Activated T-helper 17 cell treated with anti-CD3 and anti-CD28 coated beads, Interleukin-2, amount 50 U/mL, for 72 hours (primary cell): Measurements from ENCODE around the gene CNTNAP4. TPM values are rescaled to one million over a fixed set of nuclear protein-coding genes. Genes with fewer than 3 reads are reported as not detected.

Source experiments
- ATAC-seq: fragments of 150-1000 bp; cut with Tn5 transposase; replicated peaks from 2 replicates; pipeline ENCODE4 v1.10.0; 2021; ENCODE audit warnings: mild to moderate bottlenecking, moderate library complexity
- H3K27ac Mint-ChIP-seq: one replicate; pipeline ENCODE4 v1.8.0; 2022; ENCODE audit warnings: mixed read lengths
- H3K27me3 Mint-ChIP-seq: one replicate; pipeline ENCODE4 v1.8.0; 2022; ENCODE audit warnings: mixed read lengths
- H3K36me3 Mint-ChIP-seq: one replicate; pipeline ENCODE4 v1.8.0; 2022; ENCODE audit warnings: low read depth, mild to moderate bottlenecking, mixed read lengths
- H3K4me1 Mint-ChIP-seq: one replicate; pipeline ENCODE4 v1.8.0; 2022; ENCODE audit warnings: mixed read lengths
- H3K4me3 Mint-ChIP-seq: one replicate; pipeline ENCODE4 v1.8.0; 2022; ENCODE audit warnings: mild to moderate bottlenecking, mixed read lengths
- H3K9me3 Mint-ChIP-seq: one replicate; pipeline ENCODE4 v1.8.0; 2022; ENCODE audit warnings: mixed read lengths
- total RNA-seq, 2 donors: library from RNA; stranded (reverse); gene quantifications; one replicate each; pipeline ENCODE4 v1.2.3, GENCODE V29; 2022

The CNTNAP4 gene
- total RNA-seq, 2 donors from 2014 or later: not detected

DNA sequence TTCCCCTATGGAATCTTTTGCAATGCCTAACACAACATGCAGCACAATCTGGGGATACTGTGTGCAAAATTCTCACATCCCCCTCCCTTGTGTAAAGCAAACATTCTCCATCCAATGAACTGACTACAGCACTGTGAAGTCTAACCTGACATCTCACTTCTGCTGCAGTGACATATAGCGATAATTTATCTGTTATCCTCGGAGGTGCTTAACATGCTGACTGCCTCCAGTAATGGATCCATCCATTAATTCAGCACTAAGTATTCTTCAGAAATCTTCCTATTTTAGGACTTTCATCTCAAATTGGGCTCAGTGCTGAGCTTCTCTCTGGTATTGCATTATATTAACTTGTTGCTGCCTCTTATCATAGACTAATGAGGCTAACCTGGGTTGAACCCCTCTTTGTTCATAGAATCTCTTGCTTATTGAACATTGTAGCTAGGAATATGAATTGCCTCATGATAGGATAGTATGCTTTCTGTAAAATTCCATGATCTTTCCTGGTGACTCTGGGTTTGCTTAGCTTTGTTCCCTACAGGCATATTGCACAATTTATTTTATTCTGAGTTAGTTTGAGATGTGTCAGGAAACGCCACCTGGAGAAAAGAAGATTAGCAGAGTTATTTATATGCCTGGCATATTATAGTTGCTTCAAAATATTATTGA is 187.9 kb downstream of the CNTNAP4 start:
- no peak overlapping the region for H3K4me3 Mint-ChIP-seq
- H3K27me3 Mint-ChIP-seq: no peaks in the 10 kb centered on the region
- H3K9me3 Mint-ChIP-seq: no peaks in the 10 kb centered on the region
- H3K36me3 Mint-ChIP-seq: no peaks in the 10 kb centered on the region
- H3K27ac Mint-ChIP-seq: no peak overlapping the region
- ATAC-seq: no peak
- H3K4me1 Mint-ChIP-seq: no peaks in the 10 kb centered on the region

DNA sequence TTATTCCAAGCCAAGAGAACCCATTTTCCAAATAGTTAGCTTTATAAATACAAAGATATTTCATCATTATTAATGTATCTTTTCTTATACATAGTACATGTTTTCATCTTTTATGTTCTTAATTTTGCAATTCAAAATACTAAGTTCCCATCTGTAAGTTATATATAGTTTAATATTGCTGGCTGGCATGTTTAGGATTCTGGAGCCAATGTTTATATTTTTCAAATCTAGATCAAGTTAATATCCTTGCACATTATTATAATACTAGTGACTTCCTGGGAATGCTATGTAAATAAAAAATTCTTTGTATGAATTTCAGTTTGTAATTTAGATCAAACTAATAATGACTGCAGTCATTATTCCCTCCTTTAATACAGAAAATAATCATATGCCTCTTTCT is 189.7 kb downstream of the CNTNAP4 start:
- no peak for ATAC-seq
- Mint-ChIP-seq H3K27me3 (no peaks in the 10 kb centered on the region), H3K9me3 (peaks cover 5% of the 10 kb centered on the region), H3K4me1 (no peaks in the 10 kb centered on the region), H3K4me3 (no peak overlapping the region), H3K36me3 (no peaks in the 10 kb centered on the region), H3K27ac (no peak overlapping the region)

DNA sequence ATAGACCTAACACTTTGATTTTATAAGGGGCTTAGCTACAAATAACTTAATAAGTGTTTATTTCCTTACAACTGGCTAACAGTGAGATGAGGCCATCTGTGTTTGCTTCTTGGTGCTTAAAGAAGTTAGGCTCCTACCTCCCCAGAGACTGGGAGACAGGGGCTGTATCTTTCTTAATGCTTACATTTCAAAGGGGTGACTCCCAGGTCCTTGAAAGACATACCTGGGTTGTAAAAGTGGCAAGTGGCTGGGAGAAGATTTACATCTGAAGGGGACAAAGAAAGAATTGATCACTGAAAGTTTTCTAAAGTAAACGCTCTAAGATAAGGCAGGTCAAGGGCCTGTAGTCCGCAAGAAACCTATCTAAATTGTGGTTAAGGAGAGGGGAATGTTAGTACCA is 196.8 kb downstream of the CNTNAP4 start:
- no peaks in the 10 kb centered on the region for H3K36me3 Mint-ChIP-seq
- ATAC-seq: no peak
- peaks cover 8% of the 10 kb centered on the region for H3K9me3 Mint-ChIP-seq
- no peak overlapping the region for H3K27ac Mint-ChIP-seq
- H3K27me3 Mint-ChIP-seq: no peaks in the 10 kb centered on the region
- no peak overlapping the region for H3K4me3 Mint-ChIP-seq
- H3K4me1 Mint-ChIP-seq: no peaks in the 10 kb centered on the region

DNA sequence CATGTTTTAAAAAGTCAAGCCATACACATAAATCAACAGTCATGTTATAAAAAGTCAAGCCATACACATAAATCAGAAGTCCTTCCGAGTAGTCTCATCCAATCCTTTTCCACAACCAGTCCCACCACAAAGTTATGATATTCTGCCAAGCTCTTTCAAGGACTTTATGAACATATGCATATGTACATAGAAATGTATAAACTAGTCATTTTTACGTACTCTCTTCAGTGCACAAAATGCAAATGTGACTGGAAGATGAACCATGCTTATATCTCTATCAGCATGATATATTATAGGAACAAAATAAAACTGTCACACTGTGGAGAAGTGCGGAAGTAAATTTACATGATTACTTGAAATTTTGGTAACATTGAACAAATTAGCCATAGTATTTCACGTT is 200.9 kb downstream of the CNTNAP4 start:
- ATAC-seq: no peak
- H3K27ac Mint-ChIP-seq: no peak overlapping the region
- no peak overlapping the region for H3K4me3 Mint-ChIP-seq
- H3K27me3 Mint-ChIP-seq: no peaks in the 10 kb centered on the region
- no peaks in the 10 kb centered on the region for H3K4me1 Mint-ChIP-seq
- peaks cover 3% of the 10 kb centered on the region for H3K9me3 Mint-ChIP-seq
- H3K36me3 Mint-ChIP-seq: no peaks in the 10 kb centered on the region

DNA sequence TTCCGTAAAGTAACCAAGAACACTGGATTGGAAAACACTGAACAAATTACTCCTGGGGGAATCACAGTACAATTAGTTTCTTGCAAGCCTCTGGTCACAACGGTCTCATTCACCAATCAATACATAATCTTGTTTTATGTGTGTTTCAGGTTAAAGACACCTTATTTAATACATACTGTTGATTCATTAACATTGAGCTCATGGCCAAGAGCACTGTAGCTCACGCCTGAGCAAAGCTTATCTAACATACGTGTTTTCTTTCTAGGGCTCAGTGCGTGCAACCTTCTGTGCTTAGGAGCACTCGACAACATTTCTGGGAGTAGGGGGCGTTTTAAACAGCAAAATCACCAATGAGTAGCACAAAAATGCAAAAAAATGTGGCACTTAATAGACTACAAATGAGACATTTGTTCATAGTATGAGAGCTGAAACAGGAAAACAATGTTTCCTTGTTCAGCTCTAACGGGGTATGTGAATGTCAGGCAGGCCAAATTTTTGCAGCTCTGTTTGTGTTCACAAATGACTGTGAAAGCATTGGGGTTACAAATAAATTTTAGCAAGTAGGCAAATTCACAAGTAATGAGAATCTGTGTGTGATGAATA is 206.2 kb downstream of the CNTNAP4 start:
- no peak overlapping the region for H3K4me3 Mint-ChIP-seq
- no peaks in the 10 kb centered on the region for H3K4me1 Mint-ChIP-seq
- no peak for ATAC-seq
- H3K9me3 Mint-ChIP-seq: peaks cover 4% of the 10 kb centered on the region
- no peaks in the 10 kb centered on the region for H3K36me3 Mint-ChIP-seq
- no peaks in the 10 kb centered on the region for H3K27me3 Mint-ChIP-seq
- H3K27ac Mint-ChIP-seq: no peak overlapping the region

DNA sequence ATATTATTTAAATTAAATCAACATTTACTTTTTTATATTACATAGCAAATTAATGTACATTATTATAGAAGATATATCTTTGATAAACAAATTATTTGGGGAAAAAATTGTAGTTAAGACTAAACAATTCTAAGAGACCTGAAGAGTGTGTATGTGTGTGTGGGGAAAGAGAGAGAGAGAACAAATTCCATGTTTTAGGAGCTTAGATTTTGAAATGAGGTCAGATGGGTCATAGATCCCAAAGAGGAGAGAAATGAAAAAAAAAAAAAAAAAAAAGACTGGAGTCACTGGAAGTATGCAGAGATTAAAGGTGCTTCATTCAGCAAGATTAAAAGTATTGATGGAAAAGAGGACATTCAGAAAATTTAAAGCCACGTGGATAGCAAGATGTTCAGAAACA is 206.8 kb downstream of the CNTNAP4 start:
- Mint-ChIP-seq H3K9me3 (peaks cover 4% of the 10 kb centered on the region), H3K36me3 (no peaks in the 10 kb centered on the region), H3K4me1 (no peaks in the 10 kb centered on the region), H3K27me3 (no peaks in the 10 kb centered on the region), H3K27ac (no peak overlapping the region), H3K4me3 (no peak overlapping the region)
- no peak for ATAC-seq

DNA sequence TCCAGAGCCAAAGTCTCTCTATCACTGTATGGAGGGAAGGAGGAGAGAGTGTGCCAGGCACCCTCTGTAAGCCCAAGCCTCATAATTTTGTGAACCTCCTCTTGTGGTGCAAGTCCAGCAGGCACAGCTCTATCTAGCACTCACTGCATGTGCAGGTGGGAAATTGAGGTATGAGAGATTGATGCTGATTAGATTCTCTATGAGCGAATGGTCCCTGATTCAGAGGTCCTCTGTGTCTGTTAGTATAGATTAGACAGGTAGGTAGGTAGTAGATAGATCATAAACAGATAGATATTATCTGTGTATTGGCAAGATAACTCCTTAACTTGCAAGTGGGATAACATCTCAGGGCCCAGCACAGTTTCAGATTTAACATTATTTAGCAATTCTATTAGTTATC is 209.5 kb downstream of the CNTNAP4 start:
- Mint-ChIP-seq H3K4me3 (no peak overlapping the region), H3K4me1 (no peaks in the 10 kb centered on the region), H3K9me3 (peaks cover 10% of the 10 kb centered on the region), H3K36me3 (no peaks in the 10 kb centered on the region), H3K27ac (no peak overlapping the region), H3K27me3 (no peaks in the 10 kb centered on the region)
- no peak for ATAC-seq

DNA sequence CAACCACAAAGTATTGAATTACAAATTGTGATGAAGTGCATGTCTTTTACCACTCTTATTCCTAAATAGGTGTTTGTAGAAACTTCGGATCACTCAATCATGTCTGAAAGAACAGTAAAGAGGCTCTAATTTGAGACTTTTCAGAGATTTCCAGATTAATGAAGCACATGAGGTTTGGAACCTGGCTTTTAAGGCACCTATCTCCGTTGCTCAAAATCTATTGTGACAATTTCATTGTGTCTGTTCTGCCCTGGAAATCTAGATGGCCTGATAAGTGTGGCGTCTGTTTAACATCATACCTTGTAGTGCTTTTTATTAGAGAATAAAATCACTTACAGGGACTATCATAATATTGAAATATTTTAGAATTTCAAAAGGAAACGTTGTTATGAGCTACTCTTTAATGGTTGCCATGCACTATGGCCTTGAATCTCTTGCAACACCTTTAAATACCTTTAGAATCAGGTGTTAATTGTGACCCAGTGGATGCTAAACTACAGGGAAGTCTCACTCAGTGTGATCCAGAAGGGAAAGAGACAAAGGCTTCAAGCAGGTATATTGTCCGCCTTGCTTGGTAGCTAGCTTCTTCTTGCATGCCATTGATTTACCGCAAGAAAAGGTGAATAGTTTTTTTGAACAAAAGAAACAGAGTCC is 210.3 kb downstream of the CNTNAP4 start:
- Mint-ChIP-seq H3K4me1 (no peaks in the 10 kb centered on the region), H3K9me3 (peaks cover 13% of the 10 kb centered on the region)
- no peak for ATAC-seq

DNA sequence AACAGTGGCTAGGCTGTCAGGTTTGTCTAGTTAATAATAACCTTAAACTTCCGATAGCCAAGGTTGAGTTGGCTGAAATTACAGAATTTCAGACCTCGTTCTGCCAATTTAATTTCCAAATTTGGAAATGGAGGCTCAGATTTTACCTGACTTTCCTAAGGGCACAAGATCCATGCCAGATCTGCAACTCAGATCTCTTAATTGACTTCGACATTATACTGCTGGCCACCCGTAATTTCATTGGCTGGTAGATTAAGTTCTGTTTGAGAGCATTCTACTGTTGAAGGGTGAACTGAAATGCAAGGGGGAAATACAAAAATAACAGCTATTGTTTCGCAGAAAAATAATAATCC is 210.8 kb downstream of the CNTNAP4 start:
- H3K27me3 Mint-ChIP-seq: no peaks in the 10 kb centered on the region
- H3K36me3 Mint-ChIP-seq: no peaks in the 10 kb centered on the region
- no peaks in the 10 kb centered on the region for H3K4me1 Mint-ChIP-seq
- peaks cover 16% of the 10 kb centered on the region for H3K9me3 Mint-ChIP-seq
- no peak overlapping the region for H3K4me3 Mint-ChIP-seq
- ATAC-seq: no peak
- no peak overlapping the region for H3K27ac Mint-ChIP-seq

More for the DNA sequence above, 210.3 kb downstream of the CNTNAP4 start:
- no peak overlapping the region for H3K27ac Mint-ChIP-seq
- no peaks in the 10 kb centered on the region for H3K36me3 Mint-ChIP-seq
- no peak overlapping the region for H3K4me3 Mint-ChIP-seq
- H3K27me3 Mint-ChIP-seq: no peaks in the 10 kb centered on the region

DNA sequence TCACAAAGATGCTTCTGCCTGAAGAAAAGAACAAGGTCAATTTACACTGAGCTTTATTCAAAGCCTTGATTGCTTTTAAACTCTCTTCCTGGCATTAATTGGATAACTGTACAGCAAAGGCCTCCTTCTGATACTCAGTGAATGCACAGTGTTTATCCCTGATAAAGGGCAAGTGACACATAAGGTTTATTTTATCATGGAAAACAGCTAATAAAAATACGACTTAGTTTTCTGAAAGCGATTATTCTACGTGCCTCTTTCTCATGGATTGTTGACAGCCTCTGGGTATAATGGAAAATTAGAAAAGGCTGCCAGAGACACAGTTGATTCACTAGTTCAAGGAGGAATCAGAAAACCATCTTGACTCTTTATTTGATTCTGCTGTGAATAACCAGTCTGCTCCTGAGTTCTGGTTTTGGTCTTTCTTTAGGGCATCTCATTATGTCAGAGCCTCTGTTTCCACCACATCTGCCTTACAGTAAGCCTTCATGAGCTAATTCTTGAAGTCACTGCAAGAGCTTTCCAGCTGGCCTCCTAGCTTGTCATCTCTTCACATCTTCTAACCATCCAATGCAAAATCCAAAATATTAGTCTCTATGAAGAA is 212.9 kb downstream of the CNTNAP4 start:
- H3K4me1 Mint-ChIP-seq: no peaks in the 10 kb centered on the region
- peaks cover 18% of the 10 kb centered on the region for H3K9me3 Mint-ChIP-seq
- no peaks in the 10 kb centered on the region for H3K36me3 Mint-ChIP-seq
- H3K4me3 Mint-ChIP-seq: no peak overlapping the region
- H3K27ac Mint-ChIP-seq: no peak overlapping the region
- no peak for ATAC-seq
- H3K27me3 Mint-ChIP-seq: no peaks in the 10 kb centered on the region

DNA sequence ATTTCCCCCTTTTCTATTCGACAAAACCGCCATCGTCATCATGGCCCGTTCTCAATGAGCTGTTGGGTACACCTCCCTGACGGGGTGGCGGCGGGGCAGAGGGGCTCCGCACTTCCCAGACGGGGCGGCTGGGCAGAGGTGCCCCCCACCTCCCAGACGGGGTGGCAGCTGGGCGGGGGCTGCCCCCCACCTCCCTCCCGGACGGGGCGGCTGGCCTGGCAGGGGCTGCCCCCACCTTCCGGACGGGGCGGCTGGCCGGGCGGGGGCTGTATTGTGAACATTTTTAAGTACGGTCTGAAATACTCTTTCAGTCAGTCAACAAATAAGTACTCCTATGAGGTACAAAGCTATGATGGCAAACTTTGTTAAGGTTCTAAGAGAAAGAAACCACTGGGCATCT is 222.8 kb downstream of the CNTNAP4 start:
- no peaks in the 10 kb centered on the region for H3K36me3 Mint-ChIP-seq
- no peaks in the 10 kb centered on the region for H3K4me1 Mint-ChIP-seq
- H3K9me3 Mint-ChIP-seq: peaks cover 3% of the 10 kb centered on the region
- no peak overlapping the region for H3K27ac Mint-ChIP-seq
- no peak overlapping the region for H3K4me3 Mint-ChIP-seq
- ATAC-seq: no peak
- no peaks in the 10 kb centered on the region for H3K27me3 Mint-ChIP-seq

DNA sequence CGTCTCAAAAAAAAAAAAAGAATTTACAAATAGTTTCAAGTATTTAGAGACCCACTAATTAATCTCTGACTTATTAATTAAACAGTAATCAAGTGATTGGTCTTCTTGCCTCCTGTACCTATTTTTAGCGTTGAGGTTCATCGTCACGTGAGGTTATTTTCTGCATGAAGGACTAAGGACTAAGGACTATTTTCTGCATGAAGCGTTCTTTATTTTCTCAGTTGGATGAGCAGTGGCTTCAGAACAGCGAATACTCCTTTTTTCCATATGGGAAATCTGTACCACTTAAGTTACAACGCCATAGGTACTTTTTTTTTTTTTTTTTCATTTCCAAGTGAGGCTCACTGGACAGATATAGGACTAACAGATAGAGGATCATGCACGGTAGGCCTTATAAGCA is 224.9 kb downstream of the CNTNAP4 start:
- Mint-ChIP-seq H3K27me3 (no peaks in the 10 kb centered on the region), H3K9me3 (peaks cover 3% of the 10 kb centered on the region), H3K4me3 (no peak overlapping the region), H3K36me3 (no peaks in the 10 kb centered on the region), H3K4me1 (no peaks in the 10 kb centered on the region), H3K27ac (no peak overlapping the region)
- no peak for ATAC-seq

DNA sequence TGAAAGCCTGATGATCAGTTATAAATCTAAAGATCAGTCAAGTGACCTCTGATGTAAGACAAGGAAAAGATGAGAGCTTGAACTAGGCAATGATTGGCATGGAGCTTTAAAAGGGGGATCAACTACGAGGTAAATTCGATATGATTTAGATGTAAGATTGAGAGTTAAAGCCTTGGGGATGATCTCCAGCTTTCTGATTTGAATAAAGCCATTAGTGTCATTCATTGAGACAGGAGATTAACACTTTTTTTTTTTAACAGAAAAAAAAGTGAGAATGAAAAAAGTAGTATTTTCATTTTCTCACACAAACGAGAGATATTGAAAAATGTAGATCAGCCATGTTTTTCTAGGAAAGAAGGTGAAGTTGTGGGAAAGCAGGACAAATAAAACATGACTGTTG is 225.4 kb downstream of the CNTNAP4 start:
- no peaks in the 10 kb centered on the region for H3K36me3 Mint-ChIP-seq

DNA sequence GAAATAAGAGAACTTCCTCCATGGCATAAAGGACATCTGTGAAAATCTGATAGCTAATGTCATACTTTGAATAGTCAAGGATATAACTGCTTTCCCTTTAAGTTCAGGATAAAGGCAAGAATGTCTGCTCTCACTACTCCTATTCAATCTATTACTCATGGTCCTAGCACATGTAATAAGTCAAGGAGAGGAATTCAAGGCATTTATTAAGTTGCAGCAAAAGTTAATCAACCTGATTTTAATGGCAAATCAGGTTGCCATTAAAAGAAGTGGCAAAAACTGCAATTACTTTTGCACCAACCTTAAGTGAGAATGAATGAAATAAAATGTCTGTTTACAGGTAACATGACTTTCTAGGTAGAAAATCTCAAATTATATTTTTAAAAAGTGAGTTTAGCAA is 225.9 kb downstream of the CNTNAP4 start:
- Mint-ChIP-seq H3K27me3 (no peaks in the 10 kb centered on the region), H3K27ac (no peak overlapping the region), H3K4me3 (no peak overlapping the region), H3K36me3 (no peaks in the 10 kb centered on the region), H3K9me3 (peaks cover 3% of the 10 kb centered on the region), H3K4me1 (no peaks in the 10 kb centered on the region)
- ATAC-seq: no peak

More for the DNA sequence above, 225.4 kb downstream of the CNTNAP4 start:
- H3K4me3 Mint-ChIP-seq: no peak overlapping the region
- H3K4me1 Mint-ChIP-seq: no peaks in the 10 kb centered on the region
- no peak overlapping the region for H3K27ac Mint-ChIP-seq
- no peaks in the 10 kb centered on the region for H3K27me3 Mint-ChIP-seq
- peaks cover 3% of the 10 kb centered on the region for H3K9me3 Mint-ChIP-seq
- ATAC-seq: no peak

DNA sequence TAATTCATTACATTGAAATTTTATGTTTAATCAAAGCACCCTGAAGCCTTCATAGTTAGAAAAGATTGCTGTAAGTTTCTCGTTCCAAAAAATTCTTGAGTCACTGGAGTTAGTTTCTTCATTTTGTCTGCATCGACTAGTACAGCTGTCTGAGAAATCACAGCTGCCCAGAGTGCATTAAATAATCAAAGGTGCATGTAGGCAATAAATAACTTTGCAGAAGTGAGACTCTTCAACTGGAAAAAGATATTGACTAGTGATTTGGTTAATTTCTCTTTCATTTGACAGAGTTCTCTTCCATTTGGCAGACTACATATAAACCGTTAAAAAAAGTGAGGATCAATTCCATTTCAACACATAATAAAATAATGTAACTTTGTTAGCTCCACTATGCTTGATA is 234.0 kb downstream of the CNTNAP4 start:
- H3K4me3 Mint-ChIP-seq: no peak overlapping the region
- H3K27me3 Mint-ChIP-seq: no peaks in the 10 kb centered on the region
- H3K9me3 Mint-ChIP-seq: peaks cover 6% of the 10 kb centered on the region
- H3K27ac Mint-ChIP-seq: no peak overlapping the region
- no peaks in the 10 kb centered on the region for H3K36me3 Mint-ChIP-seq
- no peaks in the 10 kb centered on the region for H3K4me1 Mint-ChIP-seq
- ATAC-seq: no peak
